ENCODE measurements around the gene SNX9. TPM values are rescaled to one million over a fixed set of nuclear protein-coding genes. Genes with fewer than 3 reads are reported as not detected.
"Not testable (repeated sequence)": the region's sequence is repeated elsewhere in the genome, so short reads cannot be mapped to it uniquely, and the experiment has no call there.

Gene SNX9
- polyA plus RNA-seq (2013, experiment 1 of 2; ENCODE audit: insufficient read length) = 39.6 TPM
- 41.5 TPM for polyA plus RNA-seq (2013, experiment 2 of 2; ENCODE audit: insufficient read length)

DNA sequence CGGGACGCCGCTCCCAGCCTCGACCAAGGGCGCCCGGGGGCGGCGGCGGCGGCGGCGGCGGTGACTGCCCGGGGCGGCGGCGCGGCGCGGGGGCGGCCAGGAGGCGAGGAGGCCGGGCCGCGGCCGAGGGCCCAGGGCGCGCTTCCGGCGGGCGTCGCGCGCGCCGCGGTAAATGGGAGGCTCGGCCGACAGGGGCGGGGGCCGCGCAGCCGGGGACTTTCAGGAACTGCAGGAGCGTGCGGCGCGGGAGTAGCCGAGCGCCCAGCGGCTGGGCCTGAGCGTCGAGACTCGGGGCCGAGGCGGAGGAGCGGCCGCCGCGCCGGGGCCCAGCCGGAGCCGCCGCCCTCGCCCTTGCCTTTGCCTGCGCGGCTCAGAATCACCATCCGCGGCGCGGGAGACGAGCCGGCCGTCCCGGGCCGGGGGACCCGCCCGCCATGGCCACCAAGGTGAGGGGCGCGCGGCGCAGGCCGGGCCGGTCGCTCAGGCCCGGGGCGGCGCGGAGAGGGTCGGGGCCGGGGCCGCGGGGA is at the start of gene SNX9:
Gene SNX9, plus strand, starts transcription at position 246 of the 527 bp plus-strand sequence. Its CDS starts 189 bp downstream, at position 435.
- DNase-seq = peak; percentile 84

DNA sequence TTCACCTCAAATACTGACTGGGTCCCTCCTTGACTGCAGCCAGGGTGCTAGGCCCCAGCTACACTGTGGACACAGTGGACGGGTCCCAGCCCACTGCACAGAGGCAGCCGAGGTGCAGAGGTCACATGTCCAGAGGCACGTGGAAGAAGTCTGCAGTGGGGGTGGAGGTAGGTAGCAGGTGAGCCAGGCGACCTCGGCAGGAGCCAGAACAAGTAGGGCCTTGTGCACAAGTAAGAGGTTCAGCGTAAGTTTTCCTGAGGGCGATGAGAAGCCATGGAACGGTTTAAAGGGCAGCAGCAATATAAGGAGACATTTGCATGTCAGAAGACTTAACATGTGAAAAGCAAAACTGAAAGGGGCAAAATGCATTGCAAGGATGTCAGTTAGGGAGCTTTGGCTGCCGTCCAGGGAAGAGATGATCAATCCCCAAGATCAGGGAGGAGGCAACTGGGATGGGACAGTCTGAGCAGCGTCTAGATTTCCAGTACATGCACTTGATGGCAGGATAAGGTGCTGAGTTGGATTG is 49.7 kb upstream of the SNX9 start:
- peak; percentile 41 for DNase-seq

DNA sequence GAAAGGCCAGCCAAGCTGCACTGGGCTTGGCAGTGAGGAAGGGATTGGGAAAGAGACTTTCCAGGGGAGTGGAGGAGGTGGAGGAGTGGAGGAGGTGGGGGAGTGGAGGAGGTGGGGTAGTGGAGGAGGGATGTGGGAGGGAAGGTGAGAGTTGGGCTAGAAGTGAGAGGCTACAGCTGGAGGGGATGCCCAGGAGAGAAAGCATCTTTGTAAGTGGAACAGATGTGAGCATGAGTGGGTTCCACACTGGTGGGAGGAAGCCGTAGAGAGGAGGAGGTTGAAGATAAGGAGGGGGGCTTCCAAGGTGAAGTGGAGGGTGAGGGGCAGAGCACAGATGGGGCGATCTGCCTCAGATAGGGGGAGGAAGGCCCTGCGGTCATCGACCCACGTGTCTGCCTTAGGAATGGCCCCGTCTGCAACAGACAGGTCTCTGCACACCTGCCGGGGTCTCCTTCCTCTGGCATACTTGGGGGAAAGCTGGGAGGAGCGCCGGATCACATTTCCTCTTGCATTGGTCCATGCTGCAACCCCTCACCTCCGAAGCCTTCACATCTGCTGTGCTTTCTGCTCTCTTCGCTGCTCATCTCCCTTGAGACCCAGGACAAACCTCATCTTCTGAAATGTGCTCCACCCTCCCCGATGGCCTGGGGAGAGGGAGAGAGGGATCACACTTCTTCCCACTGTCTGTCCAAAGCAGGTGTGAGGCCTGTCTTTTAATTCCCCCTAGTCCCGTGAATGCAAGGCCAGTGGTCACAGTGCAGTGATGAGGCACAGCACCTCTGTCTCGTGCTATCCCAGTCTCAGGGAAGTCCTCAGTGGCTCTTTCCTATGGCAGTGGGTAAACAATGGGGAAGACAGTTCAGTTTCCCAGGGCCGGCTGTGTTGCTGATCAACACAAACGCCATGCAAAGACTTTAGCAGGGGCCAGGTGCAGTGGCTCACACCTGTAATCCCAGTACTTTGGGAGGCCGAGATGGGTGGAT is 48.6 kb upstream of the SNX9 start:
- no peak for DNase-seq

DNA sequence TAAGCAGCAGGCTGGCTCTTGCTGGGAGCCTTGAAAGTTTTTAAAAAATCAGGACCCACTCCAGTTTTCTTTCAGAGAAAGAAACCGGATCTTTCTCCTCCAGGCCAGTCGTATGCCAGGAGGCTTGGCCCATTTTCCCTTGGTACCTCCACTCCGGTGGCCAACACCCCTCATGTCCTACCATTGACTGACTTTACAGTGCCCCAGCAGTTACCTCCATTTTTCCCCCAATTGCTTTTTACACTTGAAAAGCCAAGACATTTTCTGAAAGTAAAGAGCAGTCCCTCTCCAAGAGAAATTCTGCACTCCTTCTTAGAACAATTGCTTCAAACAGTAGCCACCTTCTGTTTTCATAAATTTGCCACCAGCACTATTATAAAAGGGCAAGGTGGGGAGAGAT is 47.7 kb upstream of the SNX9 start:
- DNase-seq = no peak

DNA sequence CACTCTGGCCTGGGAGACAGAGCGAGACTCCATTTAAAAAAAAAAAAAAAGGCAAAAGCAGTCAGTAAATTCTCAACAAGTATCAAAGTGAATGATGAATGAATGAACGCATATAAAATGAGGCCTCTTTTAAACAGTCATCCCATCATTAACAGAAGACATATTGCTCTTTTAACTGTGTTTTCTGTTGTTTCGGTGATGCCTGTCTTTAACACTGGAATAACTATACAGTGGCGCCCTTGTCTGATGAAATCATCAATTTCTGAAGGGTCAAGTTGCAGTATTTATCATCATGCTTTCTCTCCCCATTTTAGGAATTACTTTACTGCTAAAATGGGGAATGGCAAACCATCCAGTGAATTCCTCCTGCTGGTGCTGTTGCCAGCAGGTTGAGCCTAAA is 45.7 kb upstream of the SNX9 start:
- DNase-seq = no peak

DNA sequence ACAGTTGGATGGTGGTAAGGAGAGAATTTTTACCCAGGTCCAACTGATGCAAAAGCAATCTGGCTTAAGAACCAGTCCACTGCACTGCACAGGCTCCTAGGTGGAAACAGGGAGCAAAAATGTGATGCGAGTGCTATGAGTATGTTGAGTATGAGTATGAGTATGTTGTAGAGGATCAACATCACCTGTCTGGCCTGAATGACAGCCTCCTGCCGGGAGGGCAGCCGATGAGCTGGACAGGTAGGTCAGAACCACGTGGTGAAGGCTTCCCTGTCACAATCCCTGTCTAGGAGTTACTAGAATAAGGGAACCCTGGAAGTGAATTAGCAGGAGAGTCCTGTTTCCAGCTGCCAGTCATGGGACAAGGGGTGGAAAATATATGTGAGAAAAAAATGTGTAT is 44.3 kb upstream of the SNX9 start:
- no peak for DNase-seq

DNA sequence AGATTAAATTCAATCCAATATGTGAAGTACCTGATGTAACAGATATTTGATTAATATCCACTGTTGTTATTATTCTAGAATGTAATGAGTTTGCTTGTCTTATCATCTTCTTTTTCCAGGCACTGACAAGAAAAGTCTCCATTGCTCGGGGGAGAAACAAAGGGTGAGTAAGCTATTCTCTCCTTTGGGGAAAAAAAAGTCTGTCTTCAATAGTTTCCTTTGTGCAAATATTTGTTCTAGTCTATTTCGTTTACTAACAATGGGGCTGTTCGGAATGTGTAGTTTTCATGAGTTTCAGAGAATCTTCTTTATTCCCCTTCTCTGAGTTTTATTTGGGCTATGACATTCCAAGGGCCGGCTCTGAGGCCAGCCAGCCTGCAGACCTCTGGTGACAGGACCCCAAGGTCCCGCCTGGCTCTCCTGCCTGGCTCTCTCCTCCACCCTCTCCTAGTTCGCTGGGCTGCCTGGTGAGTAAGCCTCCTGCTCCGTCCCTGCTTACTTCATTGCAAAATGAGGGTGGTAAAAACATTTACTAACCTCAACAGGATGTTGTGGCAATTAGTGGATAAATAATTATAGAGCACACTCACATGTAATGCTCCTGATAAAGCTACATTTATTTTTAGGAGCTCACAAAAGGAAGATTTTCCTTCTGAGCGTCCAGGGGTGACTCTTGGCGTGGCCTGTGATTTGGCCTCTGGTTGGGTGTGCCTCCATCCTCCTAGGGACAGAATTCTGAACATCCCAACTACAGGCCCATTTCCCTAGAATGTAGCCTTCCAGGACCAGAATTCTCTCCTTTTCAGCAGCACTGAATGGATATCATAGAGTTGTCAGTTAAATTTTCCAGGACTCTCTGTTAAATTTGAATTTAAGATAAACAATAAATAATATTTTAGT is 43.1 kb upstream of the SNX9 start:
- DNase-seq = no peak

DNA sequence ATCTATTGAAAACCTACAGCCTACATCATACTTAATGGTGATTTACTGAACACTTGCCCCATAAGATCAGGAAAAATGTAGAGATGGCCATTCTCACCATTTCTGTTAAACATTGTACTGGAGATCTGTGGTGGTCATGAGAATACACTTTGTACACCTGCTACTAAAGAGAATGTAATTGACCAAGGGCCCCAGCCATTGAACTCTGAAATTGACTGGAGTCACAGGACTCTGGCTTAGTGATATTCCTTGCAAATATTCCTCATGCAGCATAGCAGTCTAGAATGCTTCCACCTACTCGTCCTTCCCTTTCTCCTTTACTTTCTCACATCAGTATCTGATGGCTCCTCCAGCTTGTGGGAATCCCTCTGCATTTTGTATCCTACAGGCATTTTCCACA is 37.4 kb upstream of the SNX9 start:
- DNase-seq = no peak

DNA sequence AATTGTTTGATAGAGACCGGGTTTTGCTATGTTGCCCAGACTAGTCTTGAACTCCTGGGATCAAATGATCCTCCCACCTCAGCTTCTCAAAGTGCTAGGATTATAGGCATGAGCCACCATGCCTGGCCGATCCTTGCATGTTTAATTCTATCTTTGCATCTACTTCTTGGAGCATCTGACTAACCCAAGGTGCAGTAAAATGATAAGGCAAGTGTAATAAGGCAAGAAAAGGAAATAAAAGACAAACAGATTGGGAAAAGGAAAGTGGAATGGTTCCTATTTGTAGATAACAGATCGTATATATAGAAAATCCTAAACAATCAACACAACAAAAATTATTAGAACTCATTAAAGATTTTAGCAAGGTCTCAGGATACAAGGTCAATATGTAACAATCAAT is 36.8 kb upstream of the SNX9 start:
- no peak for DNase-seq

DNA sequence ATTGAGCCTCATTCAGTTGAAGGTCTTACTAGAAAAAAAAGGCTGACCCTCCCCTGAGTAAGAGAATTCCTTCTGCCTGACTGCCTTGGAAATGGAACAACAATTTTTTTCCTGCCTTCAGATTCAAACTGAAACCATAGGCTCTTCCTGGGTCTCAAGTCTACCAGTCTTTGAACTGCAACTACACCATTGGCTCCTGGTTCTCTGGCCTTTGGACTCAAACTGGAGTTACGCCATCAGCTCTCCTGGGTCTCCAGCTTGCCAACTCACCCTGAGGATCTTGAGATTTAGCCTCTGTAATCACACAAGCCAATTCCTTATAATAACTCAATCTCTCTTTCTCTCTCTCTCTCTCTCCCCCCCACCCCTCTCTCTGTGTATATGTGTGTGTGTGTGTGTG is 36.0 kb upstream of the SNX9 start:
- no peak for DNase-seq

DNA sequence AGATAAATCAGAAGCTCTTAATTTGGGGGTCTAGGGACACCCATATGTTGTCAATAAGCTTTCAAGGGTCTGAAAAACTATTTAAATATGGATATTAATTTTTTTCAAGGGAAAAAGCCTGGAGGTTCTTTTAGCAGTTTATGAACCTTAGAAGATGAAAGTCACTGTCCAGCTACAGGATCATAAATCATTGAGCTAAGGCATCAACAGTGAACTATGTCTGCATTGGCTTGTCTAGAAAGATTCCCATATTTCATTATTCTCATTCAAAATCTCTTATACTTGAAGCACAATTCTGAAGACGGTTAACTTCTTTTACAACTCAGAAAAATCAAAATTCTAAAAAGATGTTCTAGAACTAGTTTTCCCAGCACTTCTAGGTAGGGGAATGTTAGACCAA is 34.9 kb upstream of the SNX9 start:
- no peak for DNase-seq

DNA sequence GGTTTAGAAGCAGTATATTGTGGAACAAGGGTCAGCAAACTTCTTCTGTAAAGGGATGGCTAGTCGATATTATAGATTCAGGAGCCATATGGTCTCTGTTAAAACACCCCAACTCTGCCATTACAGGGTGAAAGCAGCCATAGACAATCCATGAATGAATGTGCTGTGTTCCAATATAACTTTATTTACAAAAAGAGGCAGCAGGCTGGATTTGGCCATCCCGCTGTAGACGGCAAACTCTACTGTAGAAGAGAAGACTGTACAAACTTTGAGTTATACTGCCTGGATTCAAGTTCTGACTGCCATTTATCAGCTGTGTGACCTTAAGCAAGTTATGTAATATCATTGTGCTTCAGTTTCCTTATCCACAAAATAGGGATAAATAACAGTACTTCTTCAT is 33.7 kb upstream of the SNX9 start:
- DNase-seq = no peak

DNA sequence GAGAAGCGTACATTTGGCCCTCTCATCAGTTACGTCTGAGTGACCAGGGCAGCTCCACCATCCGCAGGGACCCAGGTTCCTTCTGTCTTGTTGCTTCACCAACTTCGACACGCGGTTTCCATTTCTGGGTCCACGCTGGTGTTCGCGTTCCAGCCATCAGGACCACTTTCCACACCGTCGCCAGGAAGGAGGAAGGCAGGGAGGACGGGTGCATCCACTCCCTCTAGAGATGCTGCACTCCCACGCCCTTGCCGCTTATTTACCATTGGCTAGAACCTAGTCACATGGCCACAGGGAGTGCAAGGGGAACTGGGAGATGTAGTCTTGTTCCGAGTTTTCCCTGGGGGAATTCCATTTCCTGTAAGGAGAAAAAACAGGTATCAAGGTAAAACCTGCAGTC is 33.2 kb upstream of the SNX9 start:
- no peak for DNase-seq

DNA sequence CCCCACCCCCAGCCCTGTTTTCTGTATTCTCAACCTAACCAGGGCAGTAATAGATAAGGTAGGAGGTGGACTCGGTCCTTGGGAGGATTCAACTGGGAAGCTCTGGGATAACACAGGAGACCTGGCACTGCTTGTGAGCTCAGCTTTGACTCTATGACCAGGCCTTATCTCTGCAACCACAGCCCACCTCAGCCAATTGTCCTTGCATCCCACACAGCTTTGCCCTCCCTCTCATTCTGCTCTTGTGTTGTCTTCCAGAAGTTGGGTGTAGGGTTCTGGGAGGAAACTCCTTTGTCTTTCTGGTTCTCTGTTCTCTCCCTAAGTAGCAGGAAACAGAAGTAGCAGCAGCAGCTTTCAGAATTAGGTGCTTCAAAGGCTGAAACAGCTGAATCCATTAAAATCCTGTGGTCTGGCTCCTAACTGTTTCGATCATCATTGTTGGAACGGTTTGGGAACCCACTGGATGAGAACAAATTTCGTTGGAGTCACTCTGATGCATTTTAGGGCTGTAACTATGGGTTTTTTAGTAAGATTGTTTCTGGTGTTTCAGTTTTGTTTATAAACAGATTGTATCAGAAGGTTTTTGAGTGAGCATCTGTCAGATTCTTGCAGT is 32.4 kb upstream of the SNX9 start:
- DNase-seq = no peak

DNA sequence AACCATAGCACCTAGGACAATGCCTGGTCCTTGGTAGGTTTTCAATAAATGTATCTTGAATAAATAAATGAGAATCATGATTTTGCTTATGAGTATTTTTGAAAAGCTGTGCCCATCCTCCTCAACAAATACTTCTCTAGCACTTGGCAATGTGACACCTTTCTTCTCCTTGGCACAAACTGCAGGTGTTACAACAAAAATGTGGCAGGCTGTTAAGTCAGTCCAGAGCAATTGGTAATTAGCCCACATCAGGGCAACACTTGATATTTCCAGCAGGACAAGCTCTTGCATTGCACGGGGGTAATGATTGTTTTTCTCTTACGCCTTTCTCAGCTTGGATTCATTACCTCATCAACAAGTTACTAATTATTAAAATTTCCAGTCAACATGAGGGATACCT is 31.6 kb upstream of the SNX9 start:
- DNase-seq = no peak

DNA sequence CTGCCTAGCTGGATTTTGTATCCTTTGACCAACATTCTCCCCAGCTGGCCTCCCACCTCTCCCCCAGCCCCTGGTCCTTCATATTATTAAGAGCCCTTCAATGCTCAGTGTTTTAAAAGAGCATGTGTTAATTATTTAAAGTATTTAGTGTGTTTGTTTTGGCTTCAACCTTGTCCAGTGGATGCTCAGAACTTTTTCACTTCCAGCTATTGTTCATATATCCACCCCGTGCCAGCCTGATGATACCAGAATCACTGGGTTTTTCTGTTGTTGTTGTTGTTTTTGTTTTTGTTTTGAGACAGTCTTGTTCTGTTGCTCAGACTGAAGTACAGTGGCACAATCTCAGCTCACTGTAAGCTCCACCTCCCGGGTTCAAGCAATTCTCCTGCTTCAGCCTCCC is 30.4 kb upstream of the SNX9 start:
- no peak for DNase-seq

DNA sequence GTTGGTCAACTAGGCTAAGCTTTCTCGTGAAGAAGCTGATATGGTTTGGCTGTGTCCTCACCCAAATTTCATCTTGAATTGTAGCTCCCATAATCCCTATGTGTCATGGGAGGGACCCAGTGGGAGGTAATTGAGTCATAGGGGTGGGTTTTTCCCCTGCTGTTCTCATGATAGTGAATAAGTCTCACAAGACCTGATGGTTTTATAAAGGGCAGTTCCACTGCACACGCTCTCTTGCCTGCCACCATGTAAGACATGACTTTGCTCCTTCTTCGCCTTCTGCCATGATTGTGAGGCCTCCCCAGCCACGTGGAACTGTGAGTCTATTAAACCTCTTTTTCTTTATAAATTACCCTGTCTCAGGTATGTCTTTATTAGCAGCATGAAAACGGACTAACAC is 29.0 kb upstream of the SNX9 start:
- not testable (repeated sequence) for DNase-seq

DNA sequence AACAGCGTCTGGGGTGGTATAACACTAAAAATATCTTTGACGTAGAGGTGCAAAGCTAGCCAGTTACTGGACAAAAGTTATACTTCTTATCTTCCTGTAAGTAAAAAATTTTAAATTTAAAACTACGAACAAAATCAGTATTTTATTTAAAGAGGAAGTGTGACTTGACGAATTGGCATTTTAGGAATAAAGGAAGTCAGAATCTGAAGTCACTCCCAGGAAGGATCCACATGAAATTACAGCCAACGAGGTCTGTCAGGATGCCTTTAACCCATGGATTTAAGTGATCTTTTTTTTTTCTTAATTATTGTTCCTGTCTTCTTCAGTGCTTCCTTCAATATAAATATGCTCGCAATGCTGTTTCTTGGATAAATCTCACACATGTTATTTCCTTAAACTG is 27.2 kb upstream of the SNX9 start:
- DNase-seq = no peak

DNA sequence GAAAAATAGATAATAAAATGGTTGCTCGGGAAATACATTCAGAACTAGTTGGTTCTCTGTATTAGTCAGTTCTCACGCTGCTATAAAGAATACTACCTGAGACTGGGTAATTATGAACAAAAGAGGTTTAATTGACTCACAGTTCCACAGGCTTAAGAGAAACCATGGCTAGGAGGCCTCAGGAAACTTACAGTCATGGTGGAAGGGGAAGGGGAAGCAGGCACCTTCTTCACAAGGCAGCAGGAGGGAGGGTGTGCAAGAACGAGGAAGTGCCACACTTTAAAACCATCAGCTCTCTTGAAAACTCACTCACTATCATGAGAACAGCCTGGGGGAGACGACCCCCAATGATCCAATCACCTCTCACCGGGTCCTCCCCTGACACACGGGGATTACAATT is 24.2 kb upstream of the SNX9 start:
- DNase-seq = no peak

DNA sequence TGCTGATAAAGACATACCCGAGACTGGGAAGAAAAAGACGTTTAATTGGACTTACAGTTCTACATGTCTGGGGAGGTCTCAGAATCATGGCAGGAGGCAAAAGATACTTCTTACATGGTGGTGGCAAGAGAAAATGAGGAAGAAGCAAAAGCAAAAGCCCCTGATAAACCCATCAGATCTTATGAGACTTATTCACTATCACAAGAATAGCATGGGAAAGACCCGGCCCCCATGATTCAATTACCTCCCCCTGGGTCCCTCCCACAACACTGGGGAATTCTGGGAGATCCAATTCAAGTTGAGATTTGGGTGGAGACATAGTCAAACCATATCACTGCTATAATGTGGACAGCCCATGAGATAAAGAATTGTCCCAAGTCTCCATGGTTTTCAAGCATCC is 23.5 kb upstream of the SNX9 start:
- not testable (repeated sequence) for DNase-seq

DNA sequence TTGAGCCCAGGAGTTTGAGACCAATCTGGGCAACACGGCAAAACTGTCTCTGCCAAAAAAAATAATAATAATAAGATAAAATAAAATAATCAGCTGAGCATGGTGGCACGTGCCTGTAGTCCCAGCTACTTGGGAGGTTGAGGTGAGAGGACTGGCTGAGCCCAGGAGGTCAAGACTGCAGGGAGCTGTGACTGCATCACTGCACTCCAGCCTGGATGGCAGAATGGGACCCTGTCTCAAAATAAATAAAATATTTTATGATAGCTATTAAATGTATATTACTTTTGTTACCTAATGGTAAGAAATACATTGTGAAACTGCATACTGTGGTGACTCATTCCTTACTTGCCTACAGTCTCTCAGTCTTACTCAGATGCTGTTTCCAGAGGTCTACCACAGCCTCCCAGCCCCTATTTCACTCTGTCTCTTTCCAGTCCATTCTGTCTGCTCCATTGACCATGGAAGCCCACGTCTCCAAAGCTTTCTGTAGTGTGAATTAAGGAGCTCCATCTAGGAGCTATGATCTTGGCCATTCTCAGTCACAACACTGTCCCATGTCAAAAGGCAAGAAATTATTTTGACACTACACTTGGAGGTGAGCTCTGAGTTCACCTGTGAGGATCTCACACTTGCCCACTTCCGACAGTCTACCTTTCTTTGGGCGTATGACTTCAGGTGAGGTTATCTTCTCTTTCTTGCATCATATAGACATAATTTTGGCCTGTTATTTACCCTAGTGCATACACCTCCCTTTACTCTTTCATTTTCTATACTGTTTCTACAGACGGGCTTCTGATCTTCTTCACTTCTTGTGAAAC is 22.4 kb upstream of the SNX9 start:
- DNase-seq = peak; percentile 62

All from fibroblast of skin of scalp (primary cell).